Stimulated activated effector memory CD8-positive, alpha-beta T cell treated with anti-CD3 and anti-CD28 coated beads, Interleukin-12 subunit alpha, Interleukin-12 subunit beta, amount 100 ng/mL, for 72 hours (primary cell): Measurements from ENCODE around the gene FRY.
A peak's percentile ranks its signal among the peaks of the same experiment; 100 is the strongest.

Experiments used
- ATAC-seq: fragments of 150-1000 bp; cut with Tn5 transposase; 2 replicates; pipeline ENCODE4 v1.10.0; 2021
- DNase-seq, 2 donors: peaks; one replicate each; pipeline ENCODE4 v3.0.0; 2021 to 2022; ENCODE audit warnings: low spot score in 2 of 2
- H3K27ac Mint-ChIP-seq: one replicate; pipeline ENCODE4 v1.8.0; 2022; ENCODE audit warnings: mild to moderate bottlenecking, mixed read lengths
- H3K36me3 Mint-ChIP-seq: one replicate; pipeline ENCODE4 v1.8.0; 2022; ENCODE audit warnings: mild to moderate bottlenecking, mixed read lengths
- H3K4me1 Mint-ChIP-seq: one replicate; pipeline ENCODE4 v1.8.0; 2022; ENCODE audit warnings: mixed read lengths
- H3K4me3 Mint-ChIP-seq: one replicate; pipeline ENCODE4 v1.8.0; 2022; ENCODE audit warnings: mild to moderate bottlenecking, mixed read lengths
- H3K9me3 Mint-ChIP-seq: one replicate; pipeline ENCODE4 v1.8.0; 2022; ENCODE audit warnings: mixed read lengths

The FRY gene

GRCh38 chr13:32298695-32299094 lies 267.1 kb downstream of the FRY start:
- no peak overlapping the region for H3K4me3 Mint-ChIP-seq
- no peaks in the 10 kb centered on the region for H3K36me3 Mint-ChIP-seq
- DNase-seq (no peak), ATAC-seq (no peak)
- no peak overlapping the region for H3K27ac Mint-ChIP-seq
- H3K4me1 Mint-ChIP-seq, result no peaks in the 10 kb centered on the region
- no peaks in the 10 kb centered on the region for H3K9me3 Mint-ChIP-seq

- no peak overlapping the region for H3K27ac Mint-ChIP-seq
- no peaks in the 10 kb centered on the region for H3K9me3 Mint-ChIP-seq
- ATAC-seq (peak; percentile 60), DNase-seq (no peak)
- H3K36me3 Mint-ChIP-seq, result no peaks in the 10 kb centered on the region
- no peaks in the 10 kb centered on the region for H3K4me1 Mint-ChIP-seq
- no peak overlapping the region for H3K4me3 Mint-ChIP-seq
Observed at GRCh38 chr13:32299893-32300292, 268.3 kb downstream of the FRY start.

GRCh38 chr13:32300406-32300805 lies 268.8 kb downstream of the FRY start:
- Mint-ChIP-seq H3K36me3 (no peaks in the 10 kb centered on the region), H3K9me3 (no peaks in the 10 kb centered on the region), H3K27ac (no peak overlapping the region), H3K4me1 (no peaks in the 10 kb centered on the region), H3K4me3 (no peak overlapping the region)
- DNase-seq (no peak), ATAC-seq (no peak)

GRCh38 chr13:32300920-32301319 lies 269.3 kb downstream of the FRY start:
- Mint-ChIP-seq H3K27ac (no peak overlapping the region), H3K36me3 (no peaks in the 10 kb centered on the region), H3K9me3 (no peaks in the 10 kb centered on the region), H3K4me1 (no peaks in the 10 kb centered on the region), H3K4me3 (no peak overlapping the region)
- ATAC-seq, result peak; percentile 93
- no peak for DNase-seq

GRCh38 chr13:32302461-32302860 lies 270.9 kb downstream of the FRY start:
- DNase-seq, result no peak
- H3K27ac Mint-ChIP-seq, result no peak overlapping the region
- H3K4me1 Mint-ChIP-seq, result no peaks in the 10 kb centered on the region
- H3K9me3 Mint-ChIP-seq, result no peaks in the 10 kb centered on the region
- ATAC-seq, result no peak
- no peak overlapping the region for H3K4me3 Mint-ChIP-seq
- no peaks in the 10 kb centered on the region for H3K36me3 Mint-ChIP-seq

GRCh38 chr13:32305646-32306045 lies 274.1 kb downstream of the FRY start:
- ATAC-seq, result no peak
- H3K4me3 Mint-ChIP-seq, result no peak overlapping the region
- H3K9me3 Mint-ChIP-seq, result no peaks in the 10 kb centered on the region

GRCh38 chr13:32309312-32310133 lies 277.9 kb downstream of the FRY start:
- Mint-ChIP-seq H3K4me1 (peaks cover 11% of the 10 kb centered on the region), H3K27ac (peak overlapping the region; percentile 38), H3K9me3 (no peaks in the 10 kb centered on the region), H3K36me3 (no peaks in the 10 kb centered on the region), H3K4me3 (no peak overlapping the region)
- DNase-seq (no peak), ATAC-seq (peak; percentile 20)

More at GRCh38 chr13:32305646-32306045, 274.1 kb downstream of the FRY start:
- peaks cover 8% of the 10 kb centered on the region for H3K4me1 Mint-ChIP-seq
- DNase-seq, result no peak
- no peak overlapping the region for H3K27ac Mint-ChIP-seq
- no peaks in the 10 kb centered on the region for H3K36me3 Mint-ChIP-seq

GRCh38 chr13:32310134-32310706 lies 278.6 kb downstream of the FRY start:
- Mint-ChIP-seq H3K4me3 (no peak overlapping the region), H3K36me3 (peaks cover 6% of the 10 kb centered on the region), H3K9me3 (no peaks in the 10 kb centered on the region), H3K27ac (no peak overlapping the region), H3K4me1 (peaks cover 18% of the 10 kb centered on the region)
- DNase-seq, result no peak
- ATAC-seq, result peak; percentile 67

- no peak overlapping the region for H3K4me3 Mint-ChIP-seq
- ATAC-seq (no peak), DNase-seq (no peak)
- H3K36me3 Mint-ChIP-seq, result peaks cover 14% of the 10 kb centered on the region
- no peak overlapping the region for H3K27ac Mint-ChIP-seq
- no peaks in the 10 kb centered on the region for H3K9me3 Mint-ChIP-seq
- peaks cover 18% of the 10 kb centered on the region for H3K4me1 Mint-ChIP-seq
Observed at GRCh38 chr13:32311188-32311897, 279.8 kb downstream of the FRY start.

- Mint-ChIP-seq H3K36me3 (peaks cover 26% of the 10 kb centered on the region), H3K9me3 (no peaks in the 10 kb centered on the region), H3K27ac (peak overlapping the region; percentile 100), H3K4me1 (peaks cover 13% of the 10 kb centered on the region), H3K4me3 (peak overlapping the region; percentile 82)
- DNase-seq (peak in 1 of 2 donors; percentile 46), ATAC-seq (peak; percentile 84)
Observed at GRCh38 chr13:32314271-32315237, 283.0 kb downstream of the FRY start.

GRCh38 chr13:32315238-32316027 lies 283.9 kb downstream of the FRY start, which contains the start of the genes BRCA2 and ZAR1L:
BRCA2 (plus strand) TSS chr13:32315508; CDS start chr13:32316461, 953 bp downstream.
ZAR1L (minus strand) TSS chr13:32315363; CDS start chr13:32311925, 3,438 bp downstream.
- Mint-ChIP-seq H3K9me3 (no peaks in the 10 kb centered on the region), H3K36me3 (peaks cover 26% of the 10 kb centered on the region), H3K4me1 (peaks cover 10% of the 10 kb centered on the region), H3K27ac (peak within 1 kb of the TSS; percentile 100), H3K4me3 (peak within 1 kb of the TSS; percentile 82)
- DNase-seq (peak; percentile 76 to 92), ATAC-seq (peak; percentile 98)

GRCh38 chr13:32316028-32316339 lies 284.4 kb downstream of the FRY start:
- Mint-ChIP-seq H3K36me3 (peaks cover 26% of the 10 kb centered on the region), H3K4me1 (peaks cover 10% of the 10 kb centered on the region)

GRCh38 chr13:32316501-32316900 lies 284.9 kb downstream of the FRY start:
- no peak overlapping the region for H3K27ac Mint-ChIP-seq
- H3K4me1 Mint-ChIP-seq, result peaks cover 10% of the 10 kb centered on the region
- no peak for DNase-seq
- H3K9me3 Mint-ChIP-seq, result no peaks in the 10 kb centered on the region
- H3K36me3 Mint-ChIP-seq, result peaks cover 26% of the 10 kb centered on the region
- no peak for ATAC-seq
- peak overlapping the region; percentile 82 for H3K4me3 Mint-ChIP-seq

More at GRCh38 chr13:32316028-32316339, 284.4 kb downstream of the FRY start:
- Mint-ChIP-seq H3K4me3 (peak overlapping the region; percentile 82), H3K9me3 (no peaks in the 10 kb centered on the region), H3K27ac (peak overlapping the region; percentile 100)
- peak; percentile 40 for ATAC-seq
- DNase-seq, result no peak
